GM04503 (cell line): ENCODE data around the gene PDE11A.

Source experiments
- DNase-seq: peaks from one replicate; pipeline ENCODE4 v3.0.0-alpha.2; 2012; ENCODE audit warnings: low read depth

Gene PDE11A

GRCh38 chr2:177598326-177599138 lies 474.0 kb downstream of the PDE11A start:
- DNase-seq, result no peak

GRCh38 chr2:177597759-177598158 lies 474.8 kb downstream of the PDE11A start:
- no peak for DNase-seq

- DNase-seq, result no peak
These were observed 475.7 kb downstream of the PDE11A start for GRCh38 chr2:177596866-177597265.

- no peak for DNase-seq
These were observed 477.3 kb downstream of the PDE11A start for GRCh38 chr2:177595126-177595845.

GRCh38 chr2:177593402-177593801 lies 479.2 kb downstream of the PDE11A start:
- DNase-seq, result no peak

- DNase-seq, result no peak
These were observed 479.6 kb downstream of the PDE11A start for GRCh38 chr2:177592945-177593344.

GRCh38 chr2:177592397-177592796 lies 480.2 kb downstream of the PDE11A start:
- no peak for DNase-seq

GRCh38 chr2:177589186-177589585 lies 483.4 kb downstream of the PDE11A start:
- no peak for DNase-seq

GRCh38 chr2:177588671-177589070 lies 483.9 kb downstream of the PDE11A start:
- DNase-seq, result no peak

- no peak for DNase-seq
These were observed 485.2 kb downstream of the PDE11A start for GRCh38 chr2:177587371-177587770.

GRCh38 chr2:177586154-177586553 lies 486.4 kb downstream of the PDE11A start:
- DNase-seq, result no peak

GRCh38 chr2:177585234-177585863 lies 487.2 kb downstream of the PDE11A start:
- no peak for DNase-seq

- no peak for DNase-seq
These were observed 488.4 kb downstream of the PDE11A start for GRCh38 chr2:177584030-177584692.

GRCh38 chr2:177582000-177582399 lies 490.6 kb downstream of the PDE11A start:
- DNase-seq, result no peak

GRCh38 chr2:177579486-177580036 lies 493.0 kb downstream of the PDE11A start:
- DNase-seq, result no peak

- no peak for DNase-seq
These were observed 494.1 kb downstream of the PDE11A start for GRCh38 chr2:177578454-177578853.

- DNase-seq, result no peak
These were observed 495.5 kb downstream of the PDE11A start for GRCh38 chr2:177577075-177577474.

- DNase-seq, result no peak
These were observed 497.2 kb downstream of the PDE11A start for GRCh38 chr2:177575358-177575757.

- no peak for DNase-seq
These were observed 498.2 kb downstream of the PDE11A start for GRCh38 chr2:177574356-177574755.
